TTC549 (cell line): Measurements from ENCODE around the gene DISC1.
"Not testable (repeated sequence)": the region's sequence is repeated elsewhere in the genome, so short reads cannot be mapped to it uniquely, and the experiment has no call there.

Experiments
- FAIRE-seq: peaks from 2 replicates; lab custom pipeline; 2012; peaks lifted over from hg19 to GRCh38; lab: Jason Lieb, UNC

The DISC1 gene

GRCh38 chr1:231702804-231703203 lies 76.2 kb downstream of the DISC1 start:
- FAIRE-seq = no peak

GRCh38 chr1:231705806-231706760 lies 79.5 kb downstream of the DISC1 start:
- FAIRE-seq = no peak

- FAIRE-seq = no peak
Observed at GRCh38 chr1:231706934-231707333, 80.3 kb downstream of the DISC1 start.

- FAIRE-seq = no peak
Observed at GRCh38 chr1:231707407-231707806, 80.8 kb downstream of the DISC1 start.

GRCh38 chr1:231708394-231708793 lies 81.8 kb downstream of the DISC1 start:
- FAIRE-seq = no peak

- no peak for FAIRE-seq
Observed at GRCh38 chr1:231714440-231714839, 87.8 kb downstream of the DISC1 start.

- FAIRE-seq = no peak
Observed at GRCh38 chr1:231715816-231716722, 89.5 kb downstream of the DISC1 start.

- FAIRE-seq = no peak
Observed at GRCh38 chr1:231716879-231717278, 90.3 kb downstream of the DISC1 start.

GRCh38 chr1:231719485-231720183 lies 93.0 kb downstream of the DISC1 start:
- FAIRE-seq = no peak

GRCh38 chr1:231720652-231721325 lies 94.2 kb downstream of the DISC1 start:
- no peak for FAIRE-seq

GRCh38 chr1:231721436-231721835 lies 94.8 kb downstream of the DISC1 start:
- FAIRE-seq = no peak

- FAIRE-seq = no peak
Observed at GRCh38 chr1:231722356-231722755, 95.8 kb downstream of the DISC1 start.

- FAIRE-seq = no peak
Observed at GRCh38 chr1:231723146-231723545, 96.6 kb downstream of the DISC1 start.

GRCh38 chr1:231724041-231724440 lies 97.5 kb downstream of the DISC1 start:
- no peak for FAIRE-seq

GRCh38 chr1:231724876-231725647 lies 98.5 kb downstream of the DISC1 start:
- peak; percentile 79 for FAIRE-seq

GRCh38 chr1:231727171-231727570 lies 100.6 kb downstream of the DISC1 start:
- FAIRE-seq = no peak

GRCh38 chr1:231728987-231729386 lies 102.4 kb downstream of the DISC1 start:
- not testable (repeated sequence) for FAIRE-seq

- no peak for FAIRE-seq
Observed at GRCh38 chr1:231729544-231729943, 103.0 kb downstream of the DISC1 start.

GRCh38 chr1:231731268-231731667 lies 104.7 kb downstream of the DISC1 start:
- FAIRE-seq = no peak

- no peak for FAIRE-seq
Observed at GRCh38 chr1:231733063-231733462, 106.5 kb downstream of the DISC1 start.

- no peak for FAIRE-seq
Observed at GRCh38 chr1:231733672-231734071, 107.1 kb downstream of the DISC1 start.
